OCI-LY3 (cell line): ENCODE data around the gene ARFRP1.

Experiments
- EZH2phosphoT487 ChIP-seq: fragments of 200-600 bp; shearing (Covaris generic); IDR thresholded peaks from 2 replicates; pipeline ENCODE4 v1.6.1; 2018; ENCODE audit warnings: antibody characterized with exemption, mixed run types, low read depth
- TF ChIP-seq, protein P1 (sequence below): fragments of 200-600, 300-600 bp; sonication (generic); IDR thresholded peaks from 2 replicates; pipeline ENCODE4 v1.5.1; 2014; ENCODE audit warnings: antibody characterized with exemption, low read length, low read depth

GRCh38 chr20:63702751-63703470 is 4.9 kb downstream of the ARFRP1 start:
- TF ChIP-seq, protein P1, sequence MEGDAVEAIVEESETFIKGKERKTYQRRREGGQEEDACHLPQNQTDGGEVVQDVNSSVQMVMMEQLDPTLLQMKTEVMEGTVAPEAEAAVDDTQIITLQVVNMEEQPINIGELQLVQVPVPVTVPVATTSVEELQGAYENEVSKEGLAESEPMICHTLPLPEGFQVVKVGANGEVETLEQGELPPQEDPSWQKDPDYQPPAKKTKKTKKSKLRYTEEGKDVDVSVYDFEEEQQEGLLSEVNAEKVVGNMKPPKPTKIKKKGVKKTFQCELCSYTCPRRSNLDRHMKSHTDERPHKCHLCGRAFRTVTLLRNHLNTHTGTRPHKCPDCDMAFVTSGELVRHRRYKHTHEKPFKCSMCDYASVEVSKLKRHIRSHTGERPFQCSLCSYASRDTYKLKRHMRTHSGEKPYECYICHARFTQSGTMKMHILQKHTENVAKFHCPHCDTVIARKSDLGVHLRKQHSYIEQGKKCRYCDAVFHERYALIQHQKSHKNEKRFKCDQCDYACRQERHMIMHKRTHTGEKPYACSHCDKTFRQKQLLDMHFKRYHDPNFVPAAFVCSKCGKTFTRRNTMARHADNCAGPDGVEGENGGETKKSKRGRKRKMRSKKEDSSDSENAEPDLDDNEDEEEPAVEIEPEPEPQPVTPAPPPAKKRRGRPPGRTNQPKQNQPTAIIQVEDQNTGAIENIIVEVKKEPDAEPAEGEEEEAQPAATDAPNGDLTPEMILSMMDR = no peak
- no peak for TF ChIP-seq EZH2phosphoT487
